ENCODE results near the gene PLLP.

GRCh38 chr16:57258910-57259475 lies 25.5 kb downstream of the PLLP start:
- TF ChIP-seq CTCF (IDR thresholded peaks at IDR 0.05) (no peak), EP300 (IDR thresholded peaks at IDR 0.05) (no peak), POLR2A (IDR thresholded peaks at IDR 0.05) (no peak)
